Measurements from ENCODE around the gene ABCB11. TPM values are rescaled to one million over a fixed set of nuclear protein-coding genes. Genes with fewer than 3 reads are reported as not detected.

The ABCB11 gene
- total RNA-seq, 1 donor = 0.42 TPM

DNA sequence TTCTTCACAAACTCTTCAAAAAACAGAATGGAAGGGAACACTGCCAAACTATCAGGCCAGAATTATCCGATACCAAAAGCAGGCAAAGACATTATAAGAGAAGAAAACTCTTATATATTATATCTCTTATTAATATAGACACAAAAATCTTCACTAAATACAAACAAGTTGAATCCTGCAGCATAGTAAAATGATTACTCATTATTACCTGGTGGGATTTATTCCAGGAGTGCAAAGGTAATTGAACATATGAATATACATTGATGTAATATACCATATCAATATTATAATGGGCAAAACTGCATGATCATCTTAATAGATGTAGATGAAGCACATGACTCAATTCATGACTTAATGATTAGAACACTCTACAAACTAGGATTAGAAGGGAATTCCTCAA is 25.1 kb downstream of the ABCB11 start:
- Histone ChIP-seq H3K27me3 (ENCODE audit: insufficient read depth, low read length) (no peaks in the 10 kb centered on the region), H3K9me3 (ENCODE audit: low read depth, low read length) (no peaks in the 10 kb centered on the region), H3K4me3 (ENCODE audit: low read length) (no peak overlapping the region)

DNA sequence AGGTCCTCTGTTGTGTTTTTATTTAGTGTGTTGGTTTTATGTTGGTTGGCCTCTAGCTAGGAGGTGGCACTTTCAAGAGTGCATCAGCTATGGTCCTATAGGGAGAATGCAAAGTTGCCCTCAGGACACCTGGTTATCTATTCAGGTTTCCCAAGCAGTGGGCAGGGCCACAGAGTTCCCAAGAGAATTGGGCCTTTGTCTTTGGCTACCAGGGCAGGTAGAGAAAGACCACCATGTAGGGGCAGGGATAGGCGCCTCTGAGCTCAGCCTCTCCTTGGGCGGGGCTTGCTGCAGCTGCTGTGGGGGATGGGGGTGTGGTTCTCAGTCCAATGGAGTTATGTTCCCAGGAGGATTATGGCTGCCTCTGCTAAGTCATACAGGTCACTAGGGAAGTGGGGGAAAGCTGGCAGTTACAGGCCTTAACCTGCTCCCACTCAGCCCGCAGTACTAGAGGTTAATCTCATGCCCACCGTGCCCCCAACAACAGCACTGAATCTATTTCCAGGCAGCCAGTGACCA is 26.0 kb downstream of the ABCB11 start:
- no peaks in the 10 kb centered on the region for H3K9me3 ChIP-seq (ENCODE audit: low read depth, low read length)
- H3K4me1 ChIP-seq (ENCODE audit: insufficient read depth, low read length) = no peaks in the 10 kb centered on the region
- peaks cover 3% of the 10 kb centered on the region for H3K27me3 ChIP-seq (ENCODE audit: insufficient read depth, low read length)
- H3K4me3 ChIP-seq (ENCODE audit: low read length) = no peak overlapping the region

More for the DNA sequence above, 25.1 kb downstream of the ABCB11 start:
- no peaks in the 10 kb centered on the region for H3K4me1 ChIP-seq (ENCODE audit: insufficient read depth, low read length)

DNA sequence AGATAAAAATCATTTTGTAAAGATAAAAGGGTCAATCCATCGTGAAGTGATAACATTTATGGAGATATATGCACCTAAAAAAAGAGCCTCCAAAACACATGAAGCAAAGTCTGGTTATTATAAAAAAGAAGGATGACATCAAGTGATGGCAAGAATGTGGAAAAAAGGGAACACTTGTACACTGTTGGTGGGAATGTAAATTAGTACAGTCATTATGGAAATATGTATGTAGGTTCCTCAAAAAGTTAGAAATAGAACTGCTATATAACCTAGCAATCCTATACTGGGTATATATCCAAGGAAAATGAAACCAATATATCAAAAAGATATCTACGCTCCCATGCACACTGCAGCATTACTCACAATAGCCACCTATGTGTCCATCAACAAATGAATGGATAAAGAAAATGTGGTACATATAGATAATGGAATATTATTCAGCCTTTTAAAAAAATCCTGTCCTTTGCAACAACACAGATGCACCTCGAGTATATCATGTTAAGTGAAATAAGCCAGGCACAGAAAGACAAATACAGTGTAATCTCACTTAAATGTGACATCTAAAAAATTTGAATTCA is 28.9 kb downstream of the ABCB11 start:
- H3K27me3 ChIP-seq (ENCODE audit: insufficient read depth, low read length) = peaks cover 3% of the 10 kb centered on the region
- no peaks in the 10 kb centered on the region for H3K4me1 ChIP-seq (ENCODE audit: insufficient read depth, low read length)
- no peak overlapping the region for H3K4me3 ChIP-seq (ENCODE audit: low read length)
- H3K9me3 ChIP-seq (ENCODE audit: low read depth, low read length) = no peaks in the 10 kb centered on the region

DNA sequence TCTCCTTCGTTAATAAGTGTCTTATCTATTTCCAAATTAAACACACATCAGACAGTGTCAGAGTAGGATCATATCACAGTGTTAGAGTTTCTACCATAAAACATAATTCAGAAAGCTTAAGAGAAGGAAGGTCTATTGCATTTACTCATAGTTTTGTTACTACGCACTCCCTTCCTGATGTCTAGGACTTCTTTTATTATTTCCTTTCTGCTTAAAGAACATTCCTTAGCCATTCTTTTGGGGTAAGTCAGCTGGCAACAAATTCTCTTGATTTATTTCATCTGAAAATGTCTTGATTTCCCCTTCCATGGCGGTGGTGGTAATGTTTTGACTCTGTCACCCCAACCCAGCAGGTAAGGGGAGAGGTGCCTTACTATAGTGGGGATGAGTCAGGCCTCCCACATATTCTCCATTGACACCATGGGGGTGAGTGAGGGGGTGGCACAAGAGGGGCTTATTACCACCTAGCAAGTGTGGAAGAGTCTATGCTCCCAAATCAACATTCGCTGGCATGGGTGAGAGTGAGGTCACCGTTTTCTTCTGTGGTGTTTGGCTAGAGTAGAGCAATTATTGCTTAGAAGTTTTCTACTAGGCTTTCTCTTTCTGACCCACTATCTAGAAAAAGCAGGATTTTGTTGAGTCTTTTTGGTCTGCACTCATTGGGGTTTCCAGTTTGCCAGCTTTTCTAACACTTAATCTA is 29.9 kb downstream of the ABCB11 start:
- peaks cover 3% of the 10 kb centered on the region for H3K27me3 ChIP-seq (ENCODE audit: insufficient read depth, low read length)
- no peaks in the 10 kb centered on the region for H3K9me3 ChIP-seq (ENCODE audit: low read depth, low read length)
- no peaks in the 10 kb centered on the region for H3K4me1 ChIP-seq (ENCODE audit: insufficient read depth, low read length)
- no peak overlapping the region for H3K4me3 ChIP-seq (ENCODE audit: low read length)

DNA sequence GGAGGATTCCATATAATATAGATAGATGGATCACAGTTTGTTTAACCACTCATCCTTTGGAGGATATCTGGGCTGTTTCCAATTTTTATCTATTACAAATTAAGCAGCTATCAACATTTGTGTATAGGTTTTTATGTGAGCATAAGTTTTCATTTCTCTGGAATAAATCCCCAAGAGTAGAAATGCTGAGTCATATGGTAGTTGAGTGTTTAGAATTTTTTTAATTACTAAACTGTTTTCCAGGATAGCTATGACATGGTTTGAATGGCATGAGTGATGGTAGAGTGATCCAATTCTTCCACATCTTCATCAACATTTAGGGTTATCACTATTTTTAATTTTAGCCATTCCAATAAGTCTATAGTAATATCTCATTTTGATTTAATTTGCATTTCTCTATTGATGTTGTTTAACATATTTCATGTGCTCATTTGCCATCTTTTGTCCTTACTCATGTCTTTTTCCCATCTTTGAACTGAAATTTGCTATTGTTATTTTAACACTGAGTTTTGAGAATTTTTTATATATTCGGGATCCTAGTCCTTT is 31.4 kb downstream of the ABCB11 start:
- H3K27me3 ChIP-seq (ENCODE audit: insufficient read depth, low read length) = peaks cover 3% of the 10 kb centered on the region
- H3K4me3 ChIP-seq (ENCODE audit: low read length) = no peak overlapping the region
- H3K9me3 ChIP-seq (ENCODE audit: low read depth, low read length) = no peaks in the 10 kb centered on the region
- no peaks in the 10 kb centered on the region for H3K4me1 ChIP-seq (ENCODE audit: insufficient read depth, low read length)

DNA sequence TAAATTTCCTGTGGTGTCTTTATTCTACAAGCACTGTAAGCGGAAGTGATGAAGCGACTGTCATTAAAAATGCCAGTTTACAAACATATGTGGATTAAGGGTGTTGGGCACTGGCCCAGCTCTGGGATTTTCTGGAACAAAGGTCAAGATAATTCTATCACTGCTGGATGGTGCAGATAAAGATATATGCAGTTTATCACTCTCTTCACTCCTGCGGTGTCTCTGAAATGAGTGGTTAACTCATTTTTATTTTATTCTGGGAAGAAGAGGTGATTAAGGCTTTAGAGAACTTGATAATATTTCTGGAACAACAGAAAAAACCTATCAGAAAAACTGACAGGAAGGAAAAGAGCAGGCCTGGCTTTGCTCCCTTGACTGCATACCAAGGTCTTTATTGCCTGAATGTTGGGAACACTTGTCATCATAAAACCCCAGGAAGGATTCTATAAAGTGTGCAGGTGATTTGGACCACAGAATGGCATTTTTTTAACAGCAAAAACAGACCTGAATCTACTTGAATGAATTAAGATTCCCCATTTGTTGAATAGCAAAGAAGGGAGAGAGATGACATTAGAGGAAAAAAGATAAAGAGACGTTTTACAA is 32.4 kb downstream of the ABCB11 start:
- no peaks in the 10 kb centered on the region for H3K9me3 ChIP-seq (ENCODE audit: low read depth, low read length)
- peaks cover 3% of the 10 kb centered on the region for H3K27me3 ChIP-seq (ENCODE audit: insufficient read depth, low read length)
- H3K4me3 ChIP-seq (ENCODE audit: low read length) = no peak overlapping the region
- peaks cover 1% of the 10 kb centered on the region for H3K4me1 ChIP-seq (ENCODE audit: insufficient read depth, low read length)

DNA sequence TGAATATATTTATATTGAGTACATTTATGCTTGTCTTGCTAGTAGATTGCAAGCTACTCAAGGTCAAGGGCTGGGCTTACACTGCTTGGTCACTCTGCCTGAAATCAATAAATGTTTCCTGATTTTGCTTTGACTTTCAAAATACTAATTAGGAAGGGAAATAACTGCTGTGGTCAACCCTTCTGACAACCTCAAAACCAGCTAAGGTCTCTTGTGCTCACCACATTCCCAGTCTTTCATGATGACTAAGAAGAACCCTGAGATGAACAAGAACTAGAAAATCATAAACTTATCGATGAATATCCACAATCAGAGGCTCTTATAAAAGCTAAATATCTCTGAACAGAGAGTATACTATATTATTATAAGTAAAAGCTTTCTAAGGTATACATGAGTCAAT is 33.3 kb downstream of the ABCB11 start:
- no peak overlapping the region for H3K4me3 ChIP-seq (ENCODE audit: low read length)
- H3K27me3 ChIP-seq (ENCODE audit: insufficient read depth, low read length) = peaks cover 3% of the 10 kb centered on the region
- H3K4me1 ChIP-seq (ENCODE audit: insufficient read depth, low read length) = peaks cover 10% of the 10 kb centered on the region
- no peaks in the 10 kb centered on the region for H3K9me3 ChIP-seq (ENCODE audit: low read depth, low read length)

DNA sequence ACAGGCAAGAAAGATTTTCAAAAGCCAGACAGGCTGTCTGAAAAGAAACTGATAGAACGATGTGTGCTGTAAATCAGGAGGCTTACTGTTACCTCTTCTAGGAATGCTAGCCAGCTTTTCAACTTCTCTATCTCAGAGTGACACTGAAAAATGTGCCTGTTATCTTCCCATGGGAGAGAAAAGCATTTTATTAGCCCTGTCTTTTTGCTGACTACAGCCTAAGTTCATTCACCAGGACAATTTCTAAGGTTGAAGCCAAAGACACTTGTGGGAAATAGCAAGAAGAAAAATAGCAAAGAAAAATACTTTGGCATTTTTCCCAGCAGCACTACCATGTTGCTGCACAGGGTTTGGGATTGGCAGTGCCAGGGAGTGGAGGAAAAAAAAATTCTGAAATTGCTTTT is 34.0 kb downstream of the ABCB11 start:
- peaks cover 17% of the 10 kb centered on the region for H3K4me1 ChIP-seq (ENCODE audit: insufficient read depth, low read length)
- H3K27me3 ChIP-seq (ENCODE audit: insufficient read depth, low read length) = peaks cover 3% of the 10 kb centered on the region
- H3K9me3 ChIP-seq (ENCODE audit: low read depth, low read length) = no peaks in the 10 kb centered on the region
- no peak overlapping the region for H3K4me3 ChIP-seq (ENCODE audit: low read length)

DNA sequence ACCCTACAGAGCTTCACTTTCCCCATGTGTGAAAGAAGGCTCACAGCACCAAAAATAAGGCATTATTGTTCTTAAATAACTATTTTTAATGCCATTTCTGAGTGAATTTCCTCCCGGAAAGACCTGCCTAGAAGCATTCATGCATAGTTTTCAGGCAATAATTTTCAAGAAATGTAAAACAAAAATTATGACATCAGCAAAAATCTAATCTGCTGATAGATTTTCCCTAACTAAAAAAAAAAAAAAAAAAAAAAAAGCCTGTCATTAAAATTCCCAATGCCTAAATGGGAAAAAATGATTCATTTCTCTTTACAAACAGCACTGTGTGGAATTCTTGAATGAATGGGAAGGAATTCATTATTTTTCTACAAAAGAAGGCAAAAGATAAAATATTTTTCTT is 35.4 kb downstream of the ABCB11 start:
- Histone ChIP-seq H3K9me3 (ENCODE audit: low read depth, low read length) (no peaks in the 10 kb centered on the region), H3K27me3 (ENCODE audit: insufficient read depth, low read length) (peaks cover 3% of the 10 kb centered on the region), H3K4me3 (ENCODE audit: low read length) (no peak overlapping the region), H3K4me1 (ENCODE audit: insufficient read depth, low read length) (peaks cover 17% of the 10 kb centered on the region)

DNA sequence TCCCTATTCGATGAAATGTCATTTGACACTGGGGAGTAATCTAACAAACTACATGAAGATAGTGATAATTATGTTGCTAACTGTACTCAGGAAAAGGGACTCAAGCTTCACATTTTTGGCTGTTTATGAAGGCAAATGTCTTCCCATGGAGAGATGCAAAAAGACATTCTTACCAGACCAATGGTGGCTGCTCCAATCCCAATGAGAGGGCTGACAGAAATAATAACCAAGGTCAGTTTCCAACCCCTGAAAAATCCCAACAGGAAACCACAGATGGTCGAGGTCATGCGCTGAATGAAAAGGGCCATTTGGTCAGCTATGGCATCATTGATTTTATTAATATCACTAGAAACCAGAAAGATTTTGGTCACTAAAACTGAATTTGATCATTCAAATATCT is 37.6 kb downstream of the ABCB11 start:
- H3K4me1 ChIP-seq (ENCODE audit: insufficient read depth, low read length) = peaks cover 17% of the 10 kb centered on the region
- H3K4me3 ChIP-seq (ENCODE audit: low read length) = no peak overlapping the region
- H3K27me3 ChIP-seq (ENCODE audit: insufficient read depth, low read length) = no peaks in the 10 kb centered on the region
- no peaks in the 10 kb centered on the region for H3K9me3 ChIP-seq (ENCODE audit: low read depth, low read length)

DNA sequence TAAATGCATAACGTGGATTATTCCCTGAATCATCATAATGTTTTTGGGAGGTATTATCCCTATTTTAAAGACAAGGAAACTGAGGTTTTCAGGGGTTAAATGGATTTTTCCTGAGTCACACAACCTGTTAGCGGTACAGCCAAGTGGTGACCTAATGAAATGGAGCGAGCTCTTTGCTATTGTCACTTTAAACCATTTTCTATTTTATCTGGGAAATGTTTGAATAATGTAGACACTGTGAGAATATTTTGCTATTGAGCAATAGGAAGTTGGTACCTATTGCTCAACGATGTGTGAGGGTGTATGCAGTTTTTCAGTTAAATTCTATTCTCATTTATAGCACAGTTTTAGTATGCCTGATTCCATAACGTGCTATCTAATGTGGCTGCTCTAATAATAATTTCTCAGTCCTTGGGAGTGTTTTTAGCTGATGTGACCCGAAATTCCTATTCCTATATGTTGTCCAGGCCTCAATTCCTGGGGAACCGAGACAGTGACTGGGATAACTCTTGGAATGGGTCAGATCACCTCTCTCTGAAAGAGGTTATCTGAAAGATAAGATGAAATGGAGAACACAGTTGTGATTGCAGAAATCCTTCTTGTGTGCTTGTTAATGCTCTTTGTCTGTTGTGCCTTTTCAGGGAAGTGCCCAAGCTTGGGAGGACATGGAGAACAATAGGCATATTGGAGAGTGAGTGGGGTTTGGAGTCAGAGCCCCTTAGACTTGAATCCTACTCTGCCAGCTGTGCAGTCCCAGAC is 38.4 kb downstream of the ABCB11 start:
- Histone ChIP-seq H3K27me3 (ENCODE audit: insufficient read depth, low read length) (no peaks in the 10 kb centered on the region), H3K9me3 (ENCODE audit: low read depth, low read length) (no peaks in the 10 kb centered on the region), H3K4me3 (ENCODE audit: low read length) (no peak overlapping the region), H3K4me1 (ENCODE audit: insufficient read depth, low read length) (peaks cover 17% of the 10 kb centered on the region)

DNA sequence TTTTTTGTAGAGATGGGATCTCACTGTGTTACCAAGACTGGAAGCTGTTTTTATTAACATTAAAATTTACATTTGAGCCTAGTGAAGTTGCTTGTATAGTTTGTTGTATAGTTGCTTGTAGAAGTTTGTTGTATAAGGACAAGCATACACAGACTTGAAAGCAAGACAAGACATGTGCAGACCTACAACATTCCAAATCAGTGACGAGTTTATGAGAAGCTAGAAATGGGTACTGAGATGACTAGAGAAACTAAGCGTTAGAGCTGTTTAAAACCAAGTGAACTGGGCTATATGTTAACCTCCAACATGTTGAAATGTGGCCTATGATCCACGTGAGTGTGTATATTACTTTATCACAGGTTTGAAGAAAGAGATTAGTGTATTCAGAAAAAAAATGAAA is 39.1 kb downstream of the ABCB11 start:
- H3K4me3 ChIP-seq (ENCODE audit: low read length) = no peak overlapping the region
- no peaks in the 10 kb centered on the region for H3K27me3 ChIP-seq (ENCODE audit: insufficient read depth, low read length)
- peaks cover 17% of the 10 kb centered on the region for H3K4me1 ChIP-seq (ENCODE audit: insufficient read depth, low read length)
- H3K9me3 ChIP-seq (ENCODE audit: low read depth, low read length) = no peaks in the 10 kb centered on the region

DNA sequence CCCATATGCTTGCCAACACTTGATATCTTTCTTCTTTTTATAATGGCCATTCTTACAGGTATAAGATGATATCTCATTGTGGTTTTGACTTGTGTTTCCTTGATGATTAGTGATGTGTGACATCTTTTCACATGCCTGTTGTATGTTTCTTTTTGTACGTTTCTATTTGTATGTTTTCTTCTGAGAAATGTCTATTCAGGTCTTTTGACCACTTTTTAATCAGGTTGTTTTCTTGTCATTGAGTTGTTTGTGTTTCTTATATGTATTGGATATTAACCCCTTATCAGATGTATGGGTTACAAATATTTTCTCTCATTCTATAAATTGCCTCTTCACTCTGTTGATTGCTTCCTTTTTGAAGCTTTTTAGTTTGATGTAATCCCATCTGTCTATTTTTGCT is 42.4 kb downstream of the ABCB11 start:
- Histone ChIP-seq H3K27me3 (ENCODE audit: insufficient read depth, low read length) (no peaks in the 10 kb centered on the region), H3K4me1 (ENCODE audit: insufficient read depth, low read length) (peaks cover 16% of the 10 kb centered on the region), H3K4me3 (ENCODE audit: low read length) (no peak overlapping the region), H3K9me3 (ENCODE audit: low read depth, low read length) (no peaks in the 10 kb centered on the region)

DNA sequence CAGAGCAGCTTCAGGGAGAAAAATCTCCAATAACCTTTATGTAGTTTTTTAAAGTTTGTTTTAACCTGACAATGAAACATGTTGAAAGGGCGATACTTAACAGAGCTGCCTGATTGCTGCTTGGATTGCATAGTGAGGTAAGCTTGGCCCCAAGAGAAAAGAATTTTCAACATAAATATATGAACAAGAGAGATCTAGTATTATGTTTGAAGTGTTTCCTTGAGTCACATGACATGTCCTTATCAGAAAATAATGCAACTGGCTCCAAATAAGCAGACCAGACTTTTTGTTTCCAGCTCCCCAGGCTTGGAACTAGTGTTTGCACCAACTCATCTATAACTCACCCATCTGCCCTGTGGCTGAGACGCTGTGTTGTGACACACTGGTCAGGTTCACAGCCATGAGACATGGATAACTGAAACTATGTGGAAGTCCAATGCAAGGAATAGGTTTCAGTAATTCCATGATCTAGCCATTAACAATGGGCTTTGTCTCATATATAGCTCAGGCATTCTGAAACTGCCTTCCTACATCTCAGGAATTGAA is 44.7 kb downstream of the ABCB11 start:
- no peaks in the 10 kb centered on the region for H3K4me1 ChIP-seq (ENCODE audit: insufficient read depth, low read length)
- no peak overlapping the region for H3K4me3 ChIP-seq (ENCODE audit: low read length)
- H3K27me3 ChIP-seq (ENCODE audit: insufficient read depth, low read length) = no peaks in the 10 kb centered on the region
- no peaks in the 10 kb centered on the region for H3K9me3 ChIP-seq (ENCODE audit: low read depth, low read length)

DNA sequence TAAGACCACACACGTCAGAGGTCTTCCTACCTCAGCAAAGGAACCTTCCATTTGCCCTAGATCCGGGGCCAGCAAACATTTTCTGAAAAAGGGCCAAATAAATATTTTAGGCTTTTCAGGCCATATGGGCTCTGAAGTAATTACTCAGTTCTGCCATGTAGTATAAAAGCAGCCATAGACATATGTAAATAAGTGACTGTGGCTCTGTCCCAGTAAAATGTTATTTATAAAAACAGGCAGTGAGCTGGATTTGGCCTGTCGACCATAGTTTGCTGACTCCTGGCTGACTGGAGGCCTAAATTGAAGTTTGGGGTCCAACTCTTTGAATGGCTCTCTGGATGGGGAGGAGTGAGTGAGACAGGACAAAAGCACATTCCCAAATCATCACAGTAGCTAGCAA is 49.5 kb downstream of the ABCB11 start:
- no peak overlapping the region for H3K4me3 ChIP-seq (ENCODE audit: low read length)
- peaks cover 11% of the 10 kb centered on the region for H3K4me1 ChIP-seq (ENCODE audit: insufficient read depth, low read length)
- no peaks in the 10 kb centered on the region for H3K9me3 ChIP-seq (ENCODE audit: low read depth, low read length)
- H3K27me3 ChIP-seq (ENCODE audit: insufficient read depth, low read length) = no peaks in the 10 kb centered on the region

Measured in mononuclear cell (primary cell).